Right kidney (tissue), 1 donor: ENCODE results near the gene APC.
A peak's percentile ranks its signal among the peaks of the same experiment; 100 is the strongest.
"Not testable (repeated sequence)": the region's sequence is repeated elsewhere in the genome, so short reads cannot be mapped to it uniquely, and the experiment has no call there.

Experiments
- DNase-seq: peaks from one replicate; pipeline ENCODE4 v3.0.0-alpha.2; 2016

The APC gene

GRCh38 chr5:112716895-112717294, 20.8 kb upstream of the APC start:
- DNase-seq: not testable (repeated sequence)

- no peak for DNase-seq
Measured at GRCh38 chr5:112717506-112718082, 20.1 kb upstream of the APC start.

- no peak for DNase-seq
Measured at GRCh38 chr5:112718344-112718743, 19.3 kb upstream of the APC start.

- DNase-seq: no peak
Measured at GRCh38 chr5:112720576-112720975, 17.1 kb upstream of the APC start.

GRCh38 chr5:112724901-112725300, 12.8 kb upstream of the APC start:
- DNase-seq: no peak

DNA sequence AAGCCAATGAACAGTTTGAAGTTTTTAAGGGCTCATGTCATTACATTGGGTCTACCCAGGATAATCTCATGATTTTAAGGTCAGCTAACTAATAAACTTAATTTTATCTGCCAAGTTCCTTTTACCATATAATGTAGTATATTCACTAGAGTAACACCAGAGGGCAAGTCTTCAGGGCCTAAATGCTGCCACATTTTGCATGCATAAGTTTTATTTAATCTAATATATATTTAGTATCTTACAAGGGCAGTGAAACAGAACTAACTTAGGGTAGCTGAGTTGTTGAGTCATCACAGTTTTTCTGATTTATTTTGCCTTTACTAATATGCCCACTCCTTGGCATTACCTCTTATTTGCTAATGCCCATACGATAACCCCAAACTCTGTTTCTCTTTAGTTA, 8.1 kb upstream of the APC start:
- DNase-seq: no peak

DNA sequence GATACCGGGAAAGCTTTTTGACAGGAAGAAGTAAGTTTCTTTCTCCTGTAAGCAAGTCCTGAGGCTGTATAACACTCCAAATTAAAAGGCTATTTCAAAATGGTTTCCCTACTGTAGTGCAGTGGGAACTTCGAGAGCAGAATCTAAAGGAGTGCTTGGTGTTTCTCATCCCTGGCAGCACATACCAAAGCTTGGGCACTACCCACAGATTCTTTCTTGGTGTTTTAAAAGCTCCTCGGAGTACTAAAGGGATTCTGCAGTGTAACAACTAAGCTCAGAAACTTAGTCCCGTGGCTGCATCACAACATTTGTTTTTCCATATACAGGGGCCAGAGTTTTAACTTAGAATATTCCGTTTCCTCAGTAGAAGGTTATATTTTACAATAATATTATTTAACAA, 5.6 kb upstream of the APC start:
- no peak for DNase-seq

GRCh38 chr5:112733586-112733985, 4.1 kb upstream of the APC start:
- no peak for DNase-seq

DNA sequence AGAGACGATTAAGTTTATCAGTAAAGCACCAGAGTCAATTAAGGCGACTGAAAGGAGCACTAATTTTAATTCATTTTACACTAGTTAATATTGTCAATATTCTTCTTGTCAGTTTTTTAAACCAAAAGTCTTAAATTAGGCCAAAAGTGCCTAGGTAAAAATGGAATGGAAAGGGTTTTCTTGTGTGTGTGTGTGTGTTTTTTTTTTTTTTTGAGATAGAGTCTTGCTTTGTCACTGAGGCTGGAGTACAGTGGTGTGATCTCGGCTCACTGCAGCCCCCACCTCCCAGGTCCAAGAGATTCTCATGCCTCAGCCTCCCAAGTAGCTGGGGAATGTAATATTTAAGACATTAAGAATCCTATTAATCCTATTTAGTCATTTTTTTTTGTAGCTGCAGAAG, 3.1 kb upstream of the APC start:
- DNase-seq: no peak

DNA sequence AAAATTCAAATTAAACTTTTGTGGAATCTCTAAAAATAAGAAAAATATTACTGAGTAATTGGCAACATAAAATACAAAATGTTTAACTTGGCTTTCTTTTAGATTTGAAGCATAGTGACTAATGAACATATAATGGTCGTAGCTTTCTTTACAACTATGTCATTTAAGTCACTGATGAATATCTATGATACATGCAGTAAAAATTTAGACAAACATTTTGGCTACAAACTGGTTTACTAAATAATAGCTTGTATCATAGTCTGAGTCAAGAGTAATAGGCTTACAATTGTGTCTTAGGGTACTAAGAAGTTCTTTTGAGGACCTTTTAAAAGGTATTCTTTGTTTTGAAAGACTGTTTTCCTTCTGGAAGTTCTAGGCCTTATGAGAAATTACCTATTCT, 2.0 kb upstream of the APC start:
- no peak for DNase-seq

GRCh38 chr5:112737070-112737462, 619 bp upstream of the APC start:
- DNase-seq: no peak

- DNase-seq: no peak
Measured at GRCh38 chr5:112738191-112738560, 491 bp downstream of the APC start.

GRCh38 chr5:112742424-112742823, 4.7 kb downstream of the APC start:
- DNase-seq: no peak

GRCh38 chr5:112743631-112744030, 5.9 kb downstream of the APC start:
- DNase-seq: no peak

DNA sequence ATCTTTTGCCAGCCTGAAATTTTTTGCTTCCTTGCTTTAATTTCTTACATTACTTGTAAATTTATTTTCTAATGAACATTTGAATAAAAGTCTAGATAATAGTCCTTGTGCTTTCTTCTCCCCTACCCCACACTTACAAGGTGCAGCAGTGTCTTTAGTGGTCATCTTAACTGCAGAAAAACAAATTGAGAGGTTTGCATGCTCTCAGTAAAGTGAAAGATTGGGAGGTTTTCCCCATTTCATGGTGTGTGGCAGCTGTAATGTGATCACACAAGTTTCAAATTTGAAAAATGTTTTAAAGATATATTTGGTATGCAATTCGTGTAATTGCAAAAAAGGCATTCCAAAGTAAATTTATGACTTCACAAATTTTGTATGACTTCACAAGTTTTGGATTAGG, 14.7 kb downstream of the APC start:
- no peak for DNase-seq

DNA sequence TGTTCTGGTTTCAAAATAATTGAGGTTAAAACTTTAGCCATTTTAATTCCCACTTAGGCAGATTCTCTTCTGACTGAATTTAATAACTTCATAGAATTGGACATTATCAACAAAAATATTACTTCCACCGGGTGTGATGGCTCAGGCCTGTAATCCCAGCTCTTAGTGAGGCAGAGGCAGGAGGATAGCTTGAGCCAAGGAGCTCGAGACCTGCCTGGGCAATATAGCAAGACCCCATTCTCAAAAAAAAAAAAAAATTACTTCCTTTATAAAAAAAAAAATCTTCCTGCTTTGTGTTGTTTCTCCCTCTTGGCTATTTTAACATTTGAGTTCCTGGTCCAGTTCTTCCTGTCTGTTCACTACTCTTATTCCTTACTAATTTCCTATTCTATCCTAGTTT, 18.0 kb downstream of the APC start:
- DNase-seq: no peak

- peak; percentile 25 for DNase-seq
Measured at GRCh38 chr5:112757468-112758208, 20.0 kb downstream of the APC start.

DNA sequence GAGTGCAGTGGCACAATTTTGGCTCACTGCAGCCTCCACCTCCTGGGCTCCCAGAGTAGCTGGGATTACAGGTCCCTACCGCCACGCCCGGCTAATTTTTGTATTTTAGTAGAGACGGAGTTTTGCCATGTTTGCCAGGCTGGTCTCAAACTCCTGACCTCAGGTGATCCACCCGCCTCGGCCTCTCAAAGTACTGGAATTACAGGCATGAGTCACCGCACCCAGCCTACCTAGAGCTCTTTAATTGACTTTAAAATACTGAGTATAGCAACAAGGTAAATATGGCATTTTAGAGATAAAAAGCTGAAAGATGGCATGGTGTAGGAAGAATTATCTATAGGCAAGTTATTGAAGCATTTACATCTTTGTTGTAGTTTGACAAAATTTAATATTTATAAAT, 21.0 kb downstream of the APC start:
- DNase-seq: no peak

- no peak for DNase-seq
Measured at GRCh38 chr5:112762113-112762810, 24.6 kb downstream of the APC start.

- no peak for DNase-seq
Measured at GRCh38 chr5:112763165-112763564, 25.5 kb downstream of the APC start.

DNA sequence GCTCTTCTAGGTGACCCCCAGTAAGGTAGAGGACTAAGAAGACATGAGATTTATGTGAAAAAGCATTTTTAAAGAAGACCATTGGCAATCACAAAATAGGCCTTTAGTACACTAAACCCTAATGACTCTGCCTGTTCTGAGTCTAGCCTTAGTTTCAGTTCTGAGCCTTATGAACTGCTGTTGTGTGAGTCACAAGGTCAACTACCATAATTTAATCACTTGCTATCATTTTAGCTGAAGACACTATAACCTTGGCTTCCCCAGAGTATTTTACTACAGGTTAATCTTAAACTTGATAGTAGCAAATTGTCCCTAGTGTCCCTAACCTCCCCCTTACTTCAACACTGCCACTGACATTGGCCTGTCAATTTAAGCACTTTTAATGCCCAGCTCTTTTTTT, 34.4 kb downstream of the APC start:
- no peak for DNase-seq

DNA sequence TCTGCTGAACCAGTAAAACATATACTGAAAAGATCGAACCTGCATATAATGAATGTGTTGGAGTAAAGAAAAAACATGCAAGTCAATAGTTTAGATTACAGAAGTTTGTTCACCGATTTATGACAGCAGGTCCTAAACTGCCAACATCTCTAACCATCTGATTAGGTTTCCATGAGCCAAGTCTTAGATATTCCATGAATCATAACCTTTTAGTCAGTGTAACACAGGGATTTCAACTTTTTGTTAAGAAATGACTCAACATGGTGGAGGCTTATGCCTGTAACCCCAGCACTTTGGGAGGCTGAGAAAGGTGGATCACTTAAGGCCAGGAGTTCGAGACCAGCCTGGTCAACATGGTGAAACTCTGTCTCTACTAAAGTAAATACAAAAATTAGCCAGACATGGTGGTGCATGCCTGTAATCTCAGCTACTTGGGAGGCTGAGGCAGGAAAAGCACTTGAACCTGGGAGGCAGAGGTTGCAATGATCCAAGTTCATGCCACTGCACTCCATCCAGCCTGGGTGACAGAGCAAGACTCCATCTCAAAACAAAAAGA, 38.7 kb downstream of the APC start:
- DNase-seq: no peak

GRCh38 chr5:112779531-112779930, 41.8 kb downstream of the APC start:
- no peak for DNase-seq

GRCh38 chr5:112784726-112785125, 47.0 kb downstream of the APC start:
- DNase-seq: no peak
